ENCODE data around the gene L3MBTL2.

Gene L3MBTL2

DNA sequence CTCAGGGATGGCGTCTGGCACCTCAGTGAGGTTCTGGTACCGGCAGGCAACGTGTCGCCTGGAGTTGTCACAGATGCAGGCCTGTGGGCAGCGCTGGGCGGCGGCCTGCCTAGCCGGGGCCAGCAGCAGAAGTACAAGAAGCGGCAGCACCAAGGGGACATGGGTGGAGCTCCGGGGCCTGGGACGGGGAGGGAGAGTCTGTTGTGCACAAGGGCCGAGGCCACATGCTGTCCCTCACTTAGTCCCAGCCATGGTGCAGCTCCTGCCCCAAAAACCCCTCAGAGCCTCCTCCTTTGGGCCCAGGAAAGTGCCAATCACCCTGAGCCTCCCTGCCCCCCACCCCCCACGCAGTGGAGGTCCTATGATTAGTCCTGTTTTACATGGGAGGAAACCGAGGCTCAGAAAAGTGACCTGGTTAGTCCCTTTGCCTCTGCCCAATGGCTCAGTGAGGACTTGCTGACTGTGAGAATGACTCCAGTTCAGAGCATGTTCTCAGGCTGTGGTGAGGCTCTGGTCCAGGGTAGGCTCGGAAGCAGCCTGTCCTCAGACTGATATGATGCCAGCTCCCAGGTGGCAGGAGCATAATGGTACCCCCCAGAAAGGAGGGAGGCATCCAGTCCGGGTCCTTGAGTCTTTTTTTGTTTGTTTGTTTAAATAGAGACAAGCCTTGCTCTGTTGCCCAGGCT lies 34.5 kb downstream of the L3MBTL2 start:
- H3K9ac ChIP-seq (ENCODE audit: low read length) = no peak overlapping the region

GRCh38 chr22:41240377-41241132 lies 35.4 kb downstream of the L3MBTL2 start, which contains the start of gene CHADL:
TSS of gene CHADL (minus strand) at chr22:41240931. CDS start at chr22:41240881, 50 bp downstream.
- no peak within 1 kb of the TSS for H2AFZ ChIP-seq (ENCODE audit: low read depth, low read length, severe bottlenecking)
- H3K27ac ChIP-seq (ENCODE audit: low read depth, low read length) = no peak within 1 kb of the TSS
- no peaks in the 10 kb centered on the region for H3K9me2 ChIP-seq (replicated peaks; ENCODE audit: insufficient read depth, low read length)
- no peaks in the 10 kb centered on the region for H3K36me3 ChIP-seq (ENCODE audit: low read length)
- H3K4me2 ChIP-seq (ENCODE audit: low read depth, low read length, poor library complexity, severe bottlenecking) = no peak within 1 kb of the TSS
- H3K9ac ChIP-seq (ENCODE audit: low read length) = no peak within 1 kb of the TSS
- H3F3A ChIP-seq (ENCODE audit: insufficient read depth) = peaks cover 11% of the 10 kb centered on the region
- H3K9me3 ChIP-seq (ENCODE audit: insufficient read depth, low read length) = no peaks in the 10 kb centered on the region
- no peak for TF ChIP-seq EZH2phosphoT487 (conservative IDR thresholded peaks at IDR 0.05; ENCODE audit: low read length)
- TF ChIP-seq, protein P1, sequence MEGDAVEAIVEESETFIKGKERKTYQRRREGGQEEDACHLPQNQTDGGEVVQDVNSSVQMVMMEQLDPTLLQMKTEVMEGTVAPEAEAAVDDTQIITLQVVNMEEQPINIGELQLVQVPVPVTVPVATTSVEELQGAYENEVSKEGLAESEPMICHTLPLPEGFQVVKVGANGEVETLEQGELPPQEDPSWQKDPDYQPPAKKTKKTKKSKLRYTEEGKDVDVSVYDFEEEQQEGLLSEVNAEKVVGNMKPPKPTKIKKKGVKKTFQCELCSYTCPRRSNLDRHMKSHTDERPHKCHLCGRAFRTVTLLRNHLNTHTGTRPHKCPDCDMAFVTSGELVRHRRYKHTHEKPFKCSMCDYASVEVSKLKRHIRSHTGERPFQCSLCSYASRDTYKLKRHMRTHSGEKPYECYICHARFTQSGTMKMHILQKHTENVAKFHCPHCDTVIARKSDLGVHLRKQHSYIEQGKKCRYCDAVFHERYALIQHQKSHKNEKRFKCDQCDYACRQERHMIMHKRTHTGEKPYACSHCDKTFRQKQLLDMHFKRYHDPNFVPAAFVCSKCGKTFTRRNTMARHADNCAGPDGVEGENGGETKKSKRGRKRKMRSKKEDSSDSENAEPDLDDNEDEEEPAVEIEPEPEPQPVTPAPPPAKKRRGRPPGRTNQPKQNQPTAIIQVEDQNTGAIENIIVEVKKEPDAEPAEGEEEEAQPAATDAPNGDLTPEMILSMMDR (IDR thresholded peaks at IDR 0.05; ENCODE audit: insufficient read depth, low read length, poor library complexity, severe bottlenecking) = no peak
- H4K20me1 ChIP-seq (ENCODE audit: low read depth, low read length) = no peaks in the 10 kb centered on the region
- H3K79me2 ChIP-seq (ENCODE audit: insufficient read depth, low read length) = no peaks in the 10 kb centered on the region
- no peaks in the 10 kb centered on the region for H3K27me3 ChIP-seq (ENCODE audit: low read length)
- no peak within 1 kb of the TSS for H3K4me3 ChIP-seq (ENCODE audit: insufficient read depth, low read length, poor library complexity, severe bottlenecking)

More for the DNA sequence above, 34.5 kb downstream of the L3MBTL2 start:
- peaks cover 11% of the 10 kb centered on the region for H3F3A ChIP-seq (ENCODE audit: insufficient read depth)
- no peaks in the 10 kb centered on the region for H3K79me2 ChIP-seq (ENCODE audit: insufficient read depth, low read length)
- H3K9me3 ChIP-seq (ENCODE audit: insufficient read depth, low read length) = no peaks in the 10 kb centered on the region
- H3K4me3 ChIP-seq (ENCODE audit: insufficient read depth, low read length, poor library complexity, severe bottlenecking) = no peak overlapping the region
- H3K9me2 ChIP-seq (replicated peaks; ENCODE audit: insufficient read depth, low read length) = no peaks in the 10 kb centered on the region
- H3K4me2 ChIP-seq (ENCODE audit: low read depth, low read length, poor library complexity, severe bottlenecking) = no peak overlapping the region
- no peaks in the 10 kb centered on the region for H3K27me3 ChIP-seq (ENCODE audit: low read length)
- H3K36me3 ChIP-seq (ENCODE audit: low read length) = no peaks in the 10 kb centered on the region
- H4K20me1 ChIP-seq (ENCODE audit: low read depth, low read length) = no peaks in the 10 kb centered on the region
- H2AFZ ChIP-seq (ENCODE audit: low read depth, low read length, severe bottlenecking) = no peak overlapping the region
- TF ChIP-seq EZH2phosphoT487 (conservative IDR thresholded peaks at IDR 0.05; ENCODE audit: low read length) = no peak
- TF ChIP-seq, protein P1 (IDR thresholded peaks at IDR 0.05; ENCODE audit: insufficient read depth, low read length, poor library complexity, severe bottlenecking) = no peak
- no peak overlapping the region for H3K27ac ChIP-seq (ENCODE audit: low read depth, low read length)

- no peak overlapping the region for H2AFZ ChIP-seq (ENCODE audit: low read depth, low read length, severe bottlenecking)
- H3K27me3 ChIP-seq (ENCODE audit: low read length) = no peaks in the 10 kb centered on the region
- TF ChIP-seq, protein P1 (IDR thresholded peaks at IDR 0.05; ENCODE audit: insufficient read depth, low read length, poor library complexity, severe bottlenecking) = no peak
- no peak for TF ChIP-seq EZH2phosphoT487 (conservative IDR thresholded peaks at IDR 0.05; ENCODE audit: low read length)
- H3F3A ChIP-seq (ENCODE audit: insufficient read depth) = peaks cover 11% of the 10 kb centered on the region
- H3K4me3 ChIP-seq (ENCODE audit: insufficient read depth, low read length, poor library complexity, severe bottlenecking) = no peak overlapping the region
- H3K9me3 ChIP-seq (ENCODE audit: insufficient read depth, low read length) = no peaks in the 10 kb centered on the region
- H3K79me2 ChIP-seq (ENCODE audit: insufficient read depth, low read length) = no peaks in the 10 kb centered on the region
- H3K9me2 ChIP-seq (replicated peaks; ENCODE audit: insufficient read depth, low read length) = no peaks in the 10 kb centered on the region
- no peak overlapping the region for H3K9ac ChIP-seq (ENCODE audit: low read length)
- no peaks in the 10 kb centered on the region for H3K36me3 ChIP-seq (ENCODE audit: low read length)
- H3K4me2 ChIP-seq (ENCODE audit: low read depth, low read length, poor library complexity, severe bottlenecking) = no peak overlapping the region
- H3K27ac ChIP-seq (ENCODE audit: low read depth, low read length) = no peak overlapping the region
- no peaks in the 10 kb centered on the region for H4K20me1 ChIP-seq (ENCODE audit: low read depth, low read length)
These were observed 36.1 kb downstream of the L3MBTL2 start for GRCh38 chr22:41241133-41241676.
